ENCODE measurements around the gene TSHZ2. TPM values are rescaled to one million over a fixed set of nuclear protein-coding genes. Genes with fewer than 3 reads are reported as not detected.
"Not testable (repeated sequence)": the region's sequence is repeated elsewhere in the genome, so short reads cannot be mapped to it uniquely, and the experiment has no call there.

The TSHZ2 gene
- total and polyA plus RNA-seq, 9 donors = 7.3 to 23.1 (median 12.5) TPM

- Histone ChIP-seq H3K27me3 (ENCODE audit: control insufficient read depth, insufficient read depth, low read length) (no peaks in the 10 kb centered on the region), H3K9me3 (replicated peaks; ENCODE audit: control insufficient read depth, low read depth, low read length) (no peaks in the 10 kb centered on the region), H3K36me3 (ENCODE audit: control insufficient read depth, insufficient read depth, low read length) (no peaks in the 10 kb centered on the region), H3K27ac (ENCODE audit: low read length) (no peak overlapping the region), H3K4me3 (ENCODE audit: low read length) (no peak overlapping the region), H3K4me1 (ENCODE audit: control insufficient read depth, insufficient read depth, low read length) (no peaks in the 10 kb centered on the region)
- no peak for DNase-seq
- WGBS (ENCODE audit: insufficient coverage) = no CpG with 5 or more reads among the region's 3 CpGs
Observed at GRCh38 chr20:53492212-53492611, 520.1 kb downstream of the TSHZ2 start.

GRCh38 chr20:53493311-53493857 is 521.2 kb downstream of the TSHZ2 start:
- Histone ChIP-seq H3K4me1 (ENCODE audit: control insufficient read depth, insufficient read depth, low read length) (no peaks in the 10 kb centered on the region), H3K36me3 (ENCODE audit: control insufficient read depth, insufficient read depth, low read length) (no peaks in the 10 kb centered on the region), H3K4me3 (ENCODE audit: low read length) (no peak overlapping the region), H3K27ac (ENCODE audit: low read length) (no peak overlapping the region), H3K9me3 (replicated peaks; ENCODE audit: control insufficient read depth, low read depth, low read length) (no peaks in the 10 kb centered on the region), H3K27me3 (ENCODE audit: control insufficient read depth, insufficient read depth, low read length) (no peaks in the 10 kb centered on the region)
- DNase-seq = peak; percentile 82
- WGBS (ENCODE audit: insufficient coverage) = no CpG with 5 or more reads among the region's 4 CpGs

DNA sequence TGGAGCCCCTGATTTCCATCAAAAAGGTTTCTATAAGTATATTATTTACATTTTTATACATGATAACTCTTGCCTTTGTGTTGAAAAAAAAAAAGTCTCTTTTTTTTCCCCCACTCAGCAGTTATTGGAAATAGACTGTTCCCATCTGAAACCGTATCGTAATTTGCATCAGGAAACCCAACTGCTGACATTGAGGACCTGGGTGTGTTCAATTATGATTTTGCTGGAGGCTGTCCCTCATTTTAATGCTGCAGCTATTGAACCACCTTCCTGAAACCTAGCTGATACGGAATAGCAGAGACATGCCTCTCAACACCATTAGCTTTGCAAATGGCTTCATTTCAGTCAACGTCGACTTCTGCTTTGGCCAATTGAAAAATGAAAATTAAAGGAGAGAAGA is 522.6 kb downstream of the TSHZ2 start:
- Histone ChIP-seq H3K36me3 (ENCODE audit: control insufficient read depth, insufficient read depth, low read length) (no peaks in the 10 kb centered on the region), H3K27ac (ENCODE audit: low read length) (no peak overlapping the region), H3K27me3 (ENCODE audit: control insufficient read depth, insufficient read depth, low read length) (no peaks in the 10 kb centered on the region), H3K4me1 (ENCODE audit: control insufficient read depth, insufficient read depth, low read length) (peaks cover 2% of the 10 kb centered on the region), H3K9me3 (replicated peaks; ENCODE audit: control insufficient read depth, low read depth, low read length) (no peaks in the 10 kb centered on the region), H3K4me3 (ENCODE audit: low read length) (no peak overlapping the region)
- no peak for DNase-seq
- WGBS (ENCODE audit: insufficient coverage) = no CpG with 5 or more reads among the region's 5 CpGs

GRCh38 chr20:53495398-53496092 is 523.4 kb downstream of the TSHZ2 start:
- Histone ChIP-seq H3K27me3 (ENCODE audit: control insufficient read depth, insufficient read depth, low read length) (no peaks in the 10 kb centered on the region), H3K4me1 (ENCODE audit: control insufficient read depth, insufficient read depth, low read length) (peaks cover 2% of the 10 kb centered on the region), H3K27ac (ENCODE audit: low read length) (no peak overlapping the region), H3K9me3 (replicated peaks; ENCODE audit: control insufficient read depth, low read depth, low read length) (no peaks in the 10 kb centered on the region), H3K36me3 (ENCODE audit: control insufficient read depth, insufficient read depth, low read length) (no peaks in the 10 kb centered on the region), H3K4me3 (ENCODE audit: low read length) (no peak overlapping the region)
- 72% methylated on average over 10 of the region's 14 CpGs for WGBS (ENCODE audit: insufficient coverage)
- DNase-seq = no peak

- no peak overlapping the region for H3K4me3 ChIP-seq (ENCODE audit: low read length)
- H3K9me3 ChIP-seq (replicated peaks; ENCODE audit: control insufficient read depth, low read depth, low read length) = no peaks in the 10 kb centered on the region
- 100% methylated on average over 1 of the region's 3 CpGs for WGBS (ENCODE audit: insufficient coverage)
- DNase-seq = no peak
- peaks cover 2% of the 10 kb centered on the region for H3K4me1 ChIP-seq (ENCODE audit: control insufficient read depth, insufficient read depth, low read length)
- H3K27ac ChIP-seq (ENCODE audit: low read length) = no peak overlapping the region
- H3K36me3 ChIP-seq (ENCODE audit: control insufficient read depth, insufficient read depth, low read length) = no peaks in the 10 kb centered on the region
- H3K27me3 ChIP-seq (ENCODE audit: control insufficient read depth, insufficient read depth, low read length) = no peaks in the 10 kb centered on the region
Observed at GRCh38 chr20:53497246-53497645, 525.1 kb downstream of the TSHZ2 start.

- H3K27me3 ChIP-seq (ENCODE audit: control insufficient read depth, insufficient read depth, low read length) = no peaks in the 10 kb centered on the region
- DNase-seq = no peak
- no peak overlapping the region for H3K27ac ChIP-seq (ENCODE audit: low read length)
- peaks cover 2% of the 10 kb centered on the region for H3K4me1 ChIP-seq (ENCODE audit: control insufficient read depth, insufficient read depth, low read length)
- no peaks in the 10 kb centered on the region for H3K36me3 ChIP-seq (ENCODE audit: control insufficient read depth, insufficient read depth, low read length)
- H3K9me3 ChIP-seq (replicated peaks; ENCODE audit: control insufficient read depth, low read depth, low read length) = no peaks in the 10 kb centered on the region
- 61% methylated on average over 5 of the region's 5 CpGs for WGBS (ENCODE audit: insufficient coverage)
- no peak overlapping the region for H3K4me3 ChIP-seq (ENCODE audit: low read length)
Observed at GRCh38 chr20:53498341-53498740, 526.2 kb downstream of the TSHZ2 start.

DNA sequence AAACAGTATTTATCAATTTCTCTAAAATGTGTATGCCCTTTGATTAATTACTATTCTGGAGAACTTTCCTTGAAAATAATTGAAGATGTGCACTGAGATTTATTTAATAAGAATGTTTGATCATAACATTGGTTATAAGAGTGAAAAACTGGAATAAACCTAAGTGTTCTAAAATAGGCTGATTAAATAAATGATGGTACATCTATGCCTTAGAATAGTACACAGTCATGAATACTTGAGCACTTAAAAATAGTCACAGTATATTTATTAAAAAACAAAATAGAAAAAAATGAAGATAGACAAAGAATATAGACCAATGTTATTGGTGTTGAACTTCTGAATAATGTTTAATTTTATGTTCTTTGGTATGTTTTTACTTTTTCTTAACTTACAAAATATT is 528.5 kb downstream of the TSHZ2 start:
- Histone ChIP-seq H3K27ac (ENCODE audit: low read length) (no peak overlapping the region), H3K27me3 (ENCODE audit: control insufficient read depth, insufficient read depth, low read length) (no peaks in the 10 kb centered on the region), H3K36me3 (ENCODE audit: control insufficient read depth, insufficient read depth, low read length) (no peaks in the 10 kb centered on the region), H3K4me1 (ENCODE audit: control insufficient read depth, insufficient read depth, low read length) (peaks cover 2% of the 10 kb centered on the region), H3K4me3 (ENCODE audit: low read length) (no peak overlapping the region), H3K9me3 (replicated peaks; ENCODE audit: control insufficient read depth, low read depth, low read length) (no peaks in the 10 kb centered on the region)
- no peak for DNase-seq

- 66% methylated on average over 4 of the region's 4 CpGs for WGBS (ENCODE audit: insufficient coverage)
- Histone ChIP-seq H3K4me3 (ENCODE audit: low read length) (no peak overlapping the region), H3K27ac (ENCODE audit: low read length) (no peak overlapping the region), H3K9me3 (replicated peaks; ENCODE audit: control insufficient read depth, low read depth, low read length) (no peaks in the 10 kb centered on the region), H3K27me3 (ENCODE audit: control insufficient read depth, insufficient read depth, low read length) (no peaks in the 10 kb centered on the region), H3K36me3 (ENCODE audit: control insufficient read depth, insufficient read depth, low read length) (no peaks in the 10 kb centered on the region), H3K4me1 (ENCODE audit: control insufficient read depth, insufficient read depth, low read length) (peaks cover 2% of the 10 kb centered on the region)
- no peak for DNase-seq
Observed at GRCh38 chr20:53502820-53503219, 530.7 kb downstream of the TSHZ2 start.

- peaks cover 1% of the 10 kb centered on the region for H3K4me1 ChIP-seq (ENCODE audit: control insufficient read depth, insufficient read depth, low read length)
- H3K4me3 ChIP-seq (ENCODE audit: low read length) = no peak overlapping the region
- H3K9me3 ChIP-seq (replicated peaks; ENCODE audit: control insufficient read depth, low read depth, low read length) = no peaks in the 10 kb centered on the region
- 95% methylated on average over 2 of the region's 7 CpGs for WGBS (ENCODE audit: insufficient coverage)
- H3K27me3 ChIP-seq (ENCODE audit: control insufficient read depth, insufficient read depth, low read length) = no peaks in the 10 kb centered on the region
- no peak for DNase-seq
- H3K36me3 ChIP-seq (ENCODE audit: control insufficient read depth, insufficient read depth, low read length) = no peaks in the 10 kb centered on the region
- no peak overlapping the region for H3K27ac ChIP-seq (ENCODE audit: low read length)
Observed at GRCh38 chr20:53503517-53503919, 531.4 kb downstream of the TSHZ2 start.

DNA sequence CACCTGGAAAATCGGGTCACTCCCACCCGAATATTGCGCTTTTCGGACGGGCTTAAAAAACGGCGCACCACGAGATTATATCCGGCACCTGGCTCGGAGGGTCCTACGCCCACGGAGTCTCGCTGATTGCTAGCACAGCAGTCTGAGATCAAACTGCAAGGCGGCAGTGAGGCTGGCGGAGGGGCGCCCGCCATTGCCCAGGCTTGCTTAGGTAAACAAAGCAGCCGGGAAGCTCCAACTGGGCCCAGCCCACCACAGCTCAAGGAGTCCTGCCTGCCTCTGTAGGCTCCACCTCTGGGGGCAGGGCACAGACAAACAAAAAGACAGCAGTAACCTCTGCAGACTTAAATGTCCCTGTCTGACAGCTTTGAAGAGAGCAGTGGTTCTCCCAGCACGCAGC is 531.9 kb downstream of the TSHZ2 start:
- WGBS (ENCODE audit: insufficient coverage) = no CpG with 5 or more reads among the region's 19 CpGs
- not testable (repeated sequence) for H3K27ac ChIP-seq (ENCODE audit: low read length); H3K9me3 ChIP-seq (replicated peaks; ENCODE audit: control insufficient read depth, low read depth, low read length); H3K4me3 ChIP-seq (ENCODE audit: low read length); H3K4me1 ChIP-seq (ENCODE audit: control insufficient read depth, insufficient read depth, low read length); DNase-seq; H3K27me3 ChIP-seq (ENCODE audit: control insufficient read depth, insufficient read depth, low read length); H3K36me3 ChIP-seq (ENCODE audit: control insufficient read depth, insufficient read depth, low read length)

GRCh38 chr20:53510262-53510661 is 538.1 kb downstream of the TSHZ2 start:
- no peaks in the 10 kb centered on the region for H3K36me3 ChIP-seq (ENCODE audit: control insufficient read depth, insufficient read depth, low read length)
- H3K27ac ChIP-seq (ENCODE audit: low read length) = no peak overlapping the region
- WGBS (ENCODE audit: insufficient coverage) = 28% methylated on average over 9 of the region's 9 CpGs
- H3K4me1 ChIP-seq (ENCODE audit: control insufficient read depth, insufficient read depth, low read length) = no peaks in the 10 kb centered on the region
- H3K4me3 ChIP-seq (ENCODE audit: low read length) = no peak overlapping the region
- H3K9me3 ChIP-seq (replicated peaks; ENCODE audit: control insufficient read depth, low read depth, low read length) = no peaks in the 10 kb centered on the region
- DNase-seq = peak; percentile 68
- no peaks in the 10 kb centered on the region for H3K27me3 ChIP-seq (ENCODE audit: control insufficient read depth, insufficient read depth, low read length)
